Measurements from ENCODE around the gene FARS2.
"Not testable (repeated sequence)": the region's sequence is repeated elsewhere in the genome, so short reads cannot be mapped to it uniquely, and the experiment has no call there.

FARS2 gene

DNA sequence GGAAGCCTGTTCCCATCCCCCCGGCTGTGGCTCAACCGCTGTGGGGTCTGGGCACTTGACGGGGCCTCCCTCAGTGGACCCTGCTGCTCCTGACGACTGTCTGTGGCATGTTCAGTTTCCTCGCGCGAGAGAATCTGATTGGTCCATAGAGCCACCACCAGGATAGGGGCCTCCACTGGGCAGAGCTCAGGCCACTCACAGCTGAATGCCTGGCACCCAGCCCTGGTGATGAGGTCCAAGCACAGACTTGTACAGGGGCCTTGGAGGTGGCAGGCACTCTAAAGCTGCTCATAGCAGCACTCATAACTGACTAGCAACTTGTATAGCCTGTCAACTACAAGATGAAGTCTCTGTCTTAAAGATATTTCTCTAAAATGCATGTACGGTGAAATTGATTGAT, 377.4 kb downstream of the FARS2 start:
- no peak for DNase-seq (ENCODE audit: low read depth)

DNA sequence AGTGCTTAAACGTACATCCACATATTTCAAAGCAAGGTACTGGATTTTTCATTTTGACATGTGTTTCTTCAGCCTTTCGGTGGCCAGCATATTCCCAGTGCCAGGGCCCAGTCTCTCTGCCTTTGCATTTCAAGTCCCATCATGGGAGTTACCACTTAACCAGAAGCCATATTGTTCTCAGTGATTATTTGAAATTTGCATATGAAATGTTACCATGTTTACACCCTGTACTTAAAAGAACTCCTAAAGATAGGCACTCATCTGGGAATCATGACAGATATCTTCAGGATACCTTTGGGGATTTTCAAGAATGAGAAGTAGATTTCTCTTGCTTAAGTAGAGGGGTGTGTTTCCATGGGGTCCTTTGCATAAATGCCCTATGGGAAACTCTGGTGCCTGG, 377.9 kb downstream of the FARS2 start:
- no peak for DNase-seq (ENCODE audit: low read depth)

DNA sequence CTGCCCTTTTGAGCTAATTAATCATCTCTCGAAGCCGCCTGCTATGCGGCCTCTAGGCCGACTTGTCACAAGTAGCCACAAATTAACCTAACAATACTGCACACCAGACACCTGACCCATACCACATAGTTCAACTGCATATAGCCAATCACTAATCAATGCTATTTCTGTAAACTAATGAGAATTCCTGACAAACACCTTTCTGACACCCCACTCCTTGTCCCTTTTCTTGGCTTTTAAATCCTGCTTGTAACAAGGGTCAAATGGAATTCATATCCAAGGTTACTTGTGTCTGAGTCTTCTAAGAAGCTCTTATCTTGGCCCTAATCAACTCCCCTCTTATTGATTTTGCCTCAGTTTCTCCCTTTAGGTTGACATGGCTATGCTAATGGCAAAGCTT, 379.3 kb downstream of the FARS2 start:
- no peak for DNase-seq (ENCODE audit: low read depth)

DNA sequence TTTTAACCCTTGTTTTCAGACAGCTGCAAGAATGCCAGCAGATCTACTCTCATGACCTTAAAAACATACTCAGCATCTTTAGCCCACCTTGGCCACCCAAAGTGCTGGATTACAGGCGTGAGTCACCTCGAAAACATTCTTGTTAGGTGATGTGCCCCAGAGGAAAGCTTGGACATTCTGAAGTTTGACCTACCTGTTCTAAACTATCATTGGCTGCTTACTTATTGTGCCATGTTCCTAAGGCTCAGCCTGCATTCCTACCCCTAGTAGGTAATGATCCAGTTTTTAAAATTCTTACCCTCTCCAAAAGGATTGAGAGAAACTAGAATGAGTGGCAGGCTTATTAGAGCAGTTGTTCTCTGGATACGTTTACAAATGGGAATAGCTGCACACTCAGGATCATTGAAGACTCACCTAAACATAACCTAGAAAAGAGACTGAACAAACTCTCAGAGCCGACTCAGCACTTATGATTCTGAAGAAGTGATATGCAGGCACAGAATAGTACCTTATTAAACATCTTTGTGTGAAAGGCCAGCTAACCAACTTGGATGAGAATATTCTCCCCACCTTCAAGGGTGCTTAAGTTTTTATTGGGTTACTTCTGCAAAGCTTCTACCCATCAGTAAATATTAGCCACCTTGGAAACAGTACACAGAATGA, 383.3 kb downstream of the FARS2 start:
- no peak for DNase-seq (ENCODE audit: low read depth)

DNA sequence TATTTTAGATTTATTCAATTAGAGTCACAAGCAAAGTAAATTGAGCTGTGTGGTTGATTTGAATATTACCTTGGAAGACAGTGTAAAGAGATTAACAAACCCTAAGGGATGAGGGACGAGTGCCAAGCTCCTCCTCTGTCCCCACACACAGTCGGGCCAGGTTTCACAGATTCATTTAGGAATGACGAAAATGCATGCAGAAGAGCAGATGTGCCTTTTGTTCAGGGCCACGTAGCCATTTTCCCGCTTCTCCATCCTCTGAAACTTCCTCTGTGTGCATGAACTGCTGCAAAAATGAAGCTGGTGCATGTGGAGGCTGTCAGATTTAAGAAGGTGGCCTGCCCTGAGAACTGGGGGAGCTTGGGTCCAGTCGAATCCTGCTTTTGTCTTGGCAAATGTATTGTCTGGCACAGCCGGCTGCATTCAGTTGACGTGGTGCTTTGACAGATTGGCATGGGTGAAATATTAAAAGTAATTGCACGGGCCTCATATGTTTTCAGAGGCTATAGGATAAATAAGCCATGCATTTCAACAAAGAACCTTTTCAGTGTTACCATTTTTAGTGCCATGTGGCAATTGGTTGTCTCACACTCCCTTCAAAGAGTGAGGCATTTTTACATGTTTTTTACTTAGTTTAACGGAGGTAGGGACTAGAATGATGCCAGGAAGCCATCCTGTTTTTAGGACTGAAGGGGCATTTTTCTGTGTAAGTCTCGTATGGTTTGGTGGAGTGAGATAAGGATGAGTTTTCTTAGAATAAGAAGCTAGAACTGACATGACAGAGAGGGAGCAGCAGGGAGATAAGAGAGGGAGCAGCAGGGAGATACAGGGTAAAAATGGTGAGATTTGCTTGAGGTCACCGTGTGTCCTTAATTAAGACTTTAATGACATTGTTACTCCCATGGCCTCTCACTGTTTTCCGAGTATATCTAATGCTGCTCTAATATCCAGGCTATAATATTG, 384.3 kb downstream of the FARS2 start:
- no peak for DNase-seq (ENCODE audit: low read depth)

DNA sequence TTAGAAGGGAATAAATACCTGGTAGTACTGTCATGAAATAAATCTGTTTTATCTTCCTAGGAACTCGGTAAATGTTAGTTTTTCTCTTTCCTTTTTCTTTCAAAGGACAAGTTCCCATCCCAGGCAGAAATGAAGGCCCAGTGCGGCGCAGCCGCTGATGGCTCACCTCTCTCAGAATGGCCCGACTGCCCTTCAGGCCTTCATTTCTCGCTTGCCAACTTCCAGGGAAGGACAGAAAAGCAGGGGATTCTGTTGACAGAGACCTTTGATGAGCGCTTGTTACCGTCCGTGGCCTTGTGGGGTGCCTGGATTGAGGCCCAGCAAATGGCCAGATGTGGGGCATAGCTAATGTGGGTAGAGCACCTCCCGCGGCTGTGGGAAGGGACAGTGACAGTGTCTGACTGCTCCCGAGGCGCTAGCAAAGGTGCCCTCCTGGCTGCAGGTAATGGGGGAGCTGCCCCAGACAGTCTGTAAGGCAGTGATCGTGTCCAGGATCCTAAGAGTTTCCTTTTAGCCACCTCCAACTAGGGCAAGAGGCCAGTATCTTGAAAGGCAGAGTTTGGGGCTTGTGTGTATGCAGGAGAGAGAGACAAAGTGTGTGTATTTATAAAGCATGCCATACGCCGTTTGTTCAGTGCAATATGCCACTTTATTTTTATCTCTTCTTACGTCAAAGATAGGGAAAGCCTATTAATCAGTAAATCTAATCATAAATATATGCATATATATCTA, 391.3 kb downstream of the FARS2 start:
- DNase-seq (ENCODE audit: low read depth) = no peak

DNA sequence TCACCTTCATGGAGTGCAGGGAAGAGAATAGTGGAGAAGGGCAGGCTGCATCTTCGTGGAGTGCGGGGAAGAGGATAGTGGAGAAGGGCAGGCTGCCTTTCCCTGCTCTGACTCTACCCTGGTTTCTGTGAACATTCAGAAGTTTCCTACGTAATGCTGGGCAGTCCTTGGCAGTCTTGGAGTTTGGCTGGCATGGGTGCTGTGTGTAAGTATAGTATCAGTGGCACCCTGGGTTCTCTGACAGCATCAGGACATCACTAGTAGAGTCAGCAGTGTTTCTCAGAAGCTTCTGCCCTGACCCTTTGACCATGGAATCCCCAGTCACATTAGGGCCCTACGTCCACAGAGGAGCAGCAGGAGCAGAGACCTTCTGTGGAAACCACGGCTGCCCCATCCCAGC, 392.5 kb downstream of the FARS2 start:
- no peak for DNase-seq (ENCODE audit: low read depth)

DNA sequence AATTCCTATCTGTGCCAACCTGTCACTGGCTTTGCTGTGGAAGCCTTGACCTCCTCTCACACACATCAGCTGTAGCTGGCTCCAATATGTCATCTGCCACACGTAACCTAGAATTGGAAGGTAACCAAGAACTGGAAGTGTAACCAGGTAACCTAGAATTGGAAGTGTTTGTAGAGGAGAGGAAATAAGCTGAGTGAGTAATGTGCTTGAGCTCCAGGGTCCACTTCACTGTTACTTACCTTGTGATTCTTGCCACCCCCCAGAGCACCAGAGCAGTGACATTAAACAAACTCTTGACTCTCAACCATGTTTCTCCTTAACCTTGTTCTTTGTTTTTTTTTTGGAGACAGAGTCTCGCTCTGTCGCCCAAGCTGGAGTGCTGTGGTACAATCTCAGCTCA, 394.9 kb downstream of the FARS2 start:
- DNase-seq (ENCODE audit: low read depth) = no peak

DNA sequence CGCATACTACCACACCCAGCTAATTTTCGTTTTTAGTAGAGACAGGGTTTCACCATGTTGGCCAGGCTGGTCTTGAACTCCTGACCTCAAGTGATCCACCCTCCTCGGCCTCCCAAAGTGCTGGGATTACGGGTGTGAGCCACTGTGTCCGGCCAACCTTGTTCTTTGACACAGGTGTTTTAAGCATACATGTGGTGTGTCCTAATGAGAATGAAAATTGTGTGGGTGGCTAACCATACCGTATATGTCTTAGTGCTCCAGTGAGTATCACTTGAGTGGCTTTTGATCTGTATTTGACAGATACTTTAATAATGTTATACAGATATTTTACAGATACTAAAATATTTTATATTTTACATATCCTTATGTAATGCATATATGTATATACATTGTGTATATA, 395.4 kb downstream of the FARS2 start:
- DNase-seq (ENCODE audit: low read depth) = not testable (repeated sequence)

DNA sequence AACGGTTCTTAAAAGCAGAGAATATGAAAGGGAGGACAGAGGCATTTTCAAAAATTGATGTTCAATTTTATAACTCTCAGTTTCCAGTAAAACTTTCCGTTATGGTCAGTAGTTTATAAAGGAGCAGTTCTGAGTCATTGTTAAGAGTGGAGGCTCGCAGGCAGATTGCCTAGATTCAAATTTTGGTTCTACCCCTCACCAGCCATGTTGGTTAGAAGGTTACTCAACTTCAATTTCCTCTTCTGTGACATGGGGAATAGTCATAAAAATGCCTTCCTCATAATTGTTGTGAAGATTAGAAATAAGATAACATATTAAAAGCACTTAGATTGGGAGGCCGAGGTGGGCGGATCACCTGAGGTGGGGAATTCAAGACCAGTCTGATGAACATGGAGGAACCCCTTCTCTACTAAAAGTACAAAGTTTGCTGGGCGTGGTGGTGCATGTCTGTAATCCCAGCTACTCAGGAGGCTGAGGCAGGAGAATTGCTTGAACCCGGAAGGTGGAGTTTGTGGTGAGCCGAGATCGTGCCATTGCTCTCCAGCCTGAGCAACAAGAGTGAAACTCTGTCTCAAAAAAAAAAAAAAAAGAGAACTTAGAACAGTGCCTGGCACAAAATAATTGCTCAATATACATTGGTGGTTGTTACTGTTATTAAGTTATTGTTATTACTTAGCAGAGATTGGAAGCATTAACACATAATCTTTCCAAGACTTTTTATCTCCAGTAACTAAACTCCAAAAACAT, 396.5 kb downstream of the FARS2 start:
- DNase-seq (ENCODE audit: low read depth) = no peak

DNA sequence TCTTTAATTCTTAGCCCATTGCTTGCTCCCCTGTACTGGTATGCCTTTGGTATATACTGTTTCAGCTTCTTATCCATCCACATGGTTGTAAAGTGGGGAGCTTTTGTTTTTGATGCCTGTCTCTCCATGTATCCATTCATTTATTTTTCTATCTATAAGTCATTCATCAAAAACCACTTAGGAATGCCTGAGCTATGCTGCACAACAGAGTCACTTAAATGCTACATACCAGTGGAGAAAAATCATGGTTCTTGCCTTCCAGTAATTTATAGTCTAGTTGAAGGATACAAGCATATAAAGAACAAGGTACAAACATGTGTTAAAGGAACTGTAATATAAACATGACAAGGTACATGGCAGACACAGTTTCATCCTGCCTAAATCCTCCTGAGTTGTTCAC, 398.2 kb downstream of the FARS2 start:
- DNase-seq (ENCODE audit: low read depth) = no peak

DNA sequence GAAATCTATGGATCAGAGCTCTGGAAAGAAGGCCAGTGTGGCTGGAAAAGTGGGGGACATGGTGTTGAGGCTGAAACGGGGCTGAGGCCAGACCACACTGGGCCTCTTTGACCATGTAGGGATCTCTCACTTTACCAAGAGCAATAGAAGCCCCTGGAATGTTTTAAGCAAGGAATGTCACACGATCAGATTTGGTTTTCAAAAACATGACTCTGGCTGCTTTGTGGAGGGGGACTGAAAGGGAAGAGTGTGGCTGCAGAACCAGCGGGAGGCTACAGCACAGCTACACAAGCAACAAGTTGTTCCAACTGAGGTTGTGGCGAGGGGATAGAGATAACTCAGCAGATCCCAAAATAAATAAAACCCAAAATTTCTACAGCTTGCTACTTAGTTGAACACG, 399.5 kb downstream of the FARS2 start:
- DNase-seq (ENCODE audit: low read depth) = no peak

DNA sequence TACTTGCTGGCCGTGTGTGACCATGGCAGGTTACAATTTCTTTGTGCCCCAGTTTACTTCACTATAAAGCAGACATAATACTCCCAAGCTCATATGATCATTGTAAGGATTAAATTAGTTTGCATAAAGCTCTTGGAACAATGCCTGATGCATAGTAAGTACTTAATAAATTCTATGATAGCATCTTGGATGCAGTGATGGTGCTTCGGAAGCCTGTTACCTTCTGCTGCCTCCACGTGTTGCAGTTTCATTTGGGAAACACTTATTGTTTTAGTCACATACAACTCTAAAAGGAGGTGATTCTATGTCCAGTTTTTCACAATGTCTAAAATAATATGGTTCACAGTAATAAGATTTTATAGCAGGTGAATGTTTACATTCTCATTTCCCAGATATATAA, 401.5 kb downstream of the FARS2 start:
- DNase-seq (ENCODE audit: low read depth) = no peak

DNA sequence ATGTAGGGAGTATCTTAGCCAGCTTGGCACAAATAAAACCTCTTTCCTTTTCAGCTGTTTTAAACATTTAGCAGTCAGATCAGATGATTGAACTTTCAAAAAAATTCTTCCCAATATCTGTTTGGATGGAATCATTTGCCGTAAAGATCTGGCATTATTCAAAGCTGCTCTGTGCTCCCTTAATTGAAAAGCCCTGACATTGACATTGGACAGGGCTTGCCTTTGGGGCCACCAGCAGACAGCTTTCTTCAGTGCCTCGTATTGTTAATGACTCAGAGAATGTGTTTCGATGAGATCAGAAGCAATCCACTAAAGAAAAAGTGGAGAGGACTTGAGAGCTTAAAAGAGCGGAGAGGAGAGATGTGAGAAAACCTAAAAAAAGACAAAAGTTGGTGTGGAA, 401.9 kb downstream of the FARS2 start:
- no peak for DNase-seq (ENCODE audit: low read depth)

DNA sequence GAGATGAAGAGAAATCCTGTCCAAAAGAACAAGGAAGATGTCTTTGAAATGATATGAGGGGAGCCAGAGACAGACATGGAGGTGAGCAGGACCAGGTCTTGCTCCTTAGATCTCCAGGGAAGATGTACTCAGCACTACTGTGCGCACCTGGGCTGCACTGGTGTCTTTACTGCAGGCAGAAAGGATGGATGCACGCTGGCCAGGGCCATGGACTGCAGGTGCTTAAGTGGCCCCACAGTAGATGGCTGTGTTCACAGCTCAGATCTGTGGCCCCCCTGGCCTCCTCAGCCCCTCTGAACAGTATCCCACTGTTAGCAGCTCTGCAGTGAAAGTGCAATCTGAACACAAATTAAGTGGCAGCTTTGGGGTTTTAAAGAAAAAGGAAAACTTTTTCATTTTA, 402.4 kb downstream of the FARS2 start:
- no peak for DNase-seq (ENCODE audit: low read depth)

DNA sequence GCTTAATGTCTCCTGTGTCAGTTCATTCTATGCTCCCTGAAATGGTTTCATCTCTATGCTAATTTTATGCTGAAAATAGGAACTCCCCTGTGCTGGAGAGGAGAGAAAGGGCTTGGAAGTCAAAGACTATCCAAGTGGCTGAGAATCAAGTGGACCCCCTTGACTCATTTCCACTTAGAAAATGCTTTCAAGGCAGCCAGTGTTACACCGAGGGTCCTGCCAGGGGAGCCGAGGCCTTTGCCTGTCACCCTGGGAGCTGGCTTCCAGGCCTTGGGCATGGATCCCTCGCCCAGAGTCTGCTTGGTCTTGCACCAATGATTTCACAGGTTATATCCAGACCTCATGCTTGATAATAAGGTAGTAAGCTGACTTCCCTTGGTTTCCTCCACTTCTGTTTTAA, 402.8 kb downstream of the FARS2 start:
- DNase-seq (ENCODE audit: low read depth) = no peak

DNA sequence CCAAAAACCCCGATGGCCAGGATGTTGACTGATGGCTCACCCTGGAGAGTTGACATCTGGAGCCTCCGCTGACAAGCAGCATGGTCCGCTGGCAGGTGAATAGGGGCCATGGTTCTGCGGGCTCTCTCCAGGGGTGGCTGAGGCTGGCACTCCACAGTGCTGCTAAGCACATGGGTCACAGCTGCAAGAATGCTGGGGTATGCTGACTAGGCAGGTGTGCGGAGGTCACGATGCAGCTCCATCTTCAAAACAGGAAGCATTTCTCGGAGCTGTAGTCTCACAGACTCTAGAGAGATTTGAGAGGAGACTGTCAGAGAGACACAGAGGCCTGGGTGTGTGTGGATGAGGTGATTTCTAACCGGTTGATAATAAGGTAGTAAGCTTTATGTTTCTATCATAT, 403.9 kb downstream of the FARS2 start:
- DNase-seq (ENCODE audit: low read depth) = no peak

DNA sequence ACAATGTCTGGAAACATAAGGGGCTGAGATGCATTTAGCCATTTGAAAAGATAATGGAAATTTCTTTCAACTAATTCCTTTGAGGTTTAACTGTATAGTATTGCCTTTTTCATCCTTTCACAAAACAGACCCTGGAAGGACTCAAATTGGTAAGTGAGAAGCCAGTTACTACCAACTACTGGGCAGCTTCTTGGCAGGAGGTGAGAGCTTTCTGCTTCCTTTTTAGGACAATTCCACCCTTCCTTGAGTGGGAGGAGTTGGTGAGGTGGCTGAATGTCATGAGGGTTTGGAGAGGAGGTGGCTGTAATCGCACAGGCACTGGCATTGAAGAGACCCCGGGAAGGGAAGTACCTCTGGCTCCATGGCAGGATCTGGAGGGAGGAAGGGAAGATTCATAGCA, 404.4 kb downstream of the FARS2 start:
- DNase-seq (ENCODE audit: low read depth) = no peak

DNA sequence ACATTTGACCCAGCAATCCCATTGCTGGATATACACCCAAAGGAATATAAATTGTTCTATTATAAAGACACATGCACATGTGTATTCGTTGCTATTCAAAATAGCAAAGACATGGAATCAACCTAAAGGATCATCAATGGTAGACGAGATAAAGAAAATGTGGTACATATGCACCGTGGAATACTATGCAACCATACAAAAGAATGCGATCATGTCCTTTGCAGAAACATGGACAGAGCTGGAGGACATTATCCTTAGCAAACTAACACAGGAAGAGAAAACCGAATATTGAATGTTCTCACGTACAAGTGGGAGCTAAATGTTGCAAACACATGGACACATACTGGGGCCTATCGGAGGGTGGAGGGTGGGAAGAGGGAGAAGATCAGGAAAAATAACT, 405.4 kb downstream of the FARS2 start:
- DNase-seq (ENCODE audit: low read depth) = no peak

DNA sequence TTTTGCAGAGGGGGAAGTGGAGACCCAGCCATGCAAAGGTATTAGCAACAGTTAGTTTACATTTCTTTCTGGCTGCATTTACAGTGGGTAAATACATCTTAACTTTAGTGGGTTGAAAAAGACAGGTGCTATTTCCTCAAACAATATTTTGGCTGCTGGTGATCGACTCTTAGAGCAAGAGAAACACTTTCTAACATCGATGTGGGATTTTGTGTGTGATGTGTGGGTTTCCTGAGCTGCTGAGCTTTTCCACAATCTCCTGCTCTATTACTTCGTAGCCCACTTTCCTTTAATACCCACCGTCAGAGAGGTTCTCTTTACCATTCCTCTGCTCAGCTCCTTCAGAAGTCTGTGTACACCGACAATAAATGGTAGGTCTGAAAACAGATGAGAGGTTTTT, 406.4 kb downstream of the FARS2 start:
- DNase-seq (ENCODE audit: low read depth) = no peak

DNA sequence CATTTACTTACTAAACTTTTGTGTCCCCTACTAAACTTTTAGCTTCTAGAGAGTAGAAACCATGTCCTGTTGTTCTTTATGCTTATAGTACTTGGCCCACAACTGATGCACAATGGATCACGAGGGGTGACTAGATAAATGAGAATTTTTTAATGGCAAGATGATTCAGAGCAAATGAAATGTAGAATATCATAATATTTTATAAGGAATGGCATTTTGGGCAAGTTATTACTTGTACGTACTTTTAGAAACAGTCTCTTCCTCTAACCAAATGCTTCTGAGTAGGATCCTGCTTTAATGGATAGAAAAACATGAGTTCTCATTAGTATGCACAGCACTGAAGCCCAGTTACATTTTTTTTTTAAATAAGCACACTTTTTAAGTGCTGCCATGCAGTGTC, 409.1 kb downstream of the FARS2 start:
- no peak for DNase-seq (ENCODE audit: low read depth)

All from activated T-helper 1 cell treated with Interleukin-2 at 50 U/mL for 16 hours (primary cell).